Natural killer cell (primary cell): Measurements from ENCODE around the gene PRKACA. TPM values are rescaled to one million over a fixed set of nuclear protein-coding genes. Genes with fewer than 3 reads are reported as not detected.
A peak's percentile ranks its signal among the peaks of the same experiment; 100 is the strongest.

Experiments used
- ATAC-seq, 3 donors: fragments of 150-1000 bp in 2 of 3; fragments of 200-7000 bp in 1 of 3; cut with Tn5 transposase; 1 replicate in 1 of 3; 2 replicates in 2 of 3; pipeline ENCODE4 v1.10.0; 2021; ENCODE audit warnings: mild to moderate bottlenecking in 2 of 3, moderate library complexity in 2 of 3
- DNase-seq, 2 donors: peaks; one replicate each; pipeline versions ENCODE4 v3.0.0 to v3.0.0-alpha.2; 2013 to 2021; ENCODE audit warnings: mixed read lengths in 1 of 2
- H3K27ac ChIP-seq: one replicate; pipeline ENCODE4 v1.5.1; 2013; ENCODE audit warnings: mild to moderate bottlenecking, low read length
- H3K27me3 ChIP-seq: one replicate; pipeline ENCODE4 v1.6.1; 2013; ENCODE audit warnings: low read length; ENCODE audit not compliant: control insufficient read depth, insufficient read depth
- H3K36me3 ChIP-seq: one replicate; pipeline ENCODE4 v1.6.1; 2013; ENCODE audit warnings: low read length; ENCODE audit not compliant: control insufficient read depth, insufficient read depth
- H3K4me1 ChIP-seq: one replicate; pipeline ENCODE4 v1.6.1; 2013; ENCODE audit warnings: low read length; ENCODE audit not compliant: control insufficient read depth, insufficient read depth
- H3K4me3 ChIP-seq: one replicate; pipeline ENCODE4 v1.5.1; 2013; ENCODE audit warnings: low read length
- H3K9me3 ChIP-seq: one replicate; pipeline ENCODE4 v1.6.1; 2013; ENCODE audit warnings: low read length; ENCODE audit not compliant: control insufficient read depth, insufficient read depth
- H3K27ac Mint-ChIP-seq, 2 donors: one replicate each; pipeline ENCODE4 v1.8.0; 2022; ENCODE audit warnings: mild to moderate bottlenecking in 2 of 2, mixed read lengths in 2 of 2, moderate library complexity in 1 of 2
- H3K27me3 Mint-ChIP-seq, 2 donors: one replicate each; pipeline ENCODE4 v1.8.0; 2022; ENCODE audit warnings: low read depth in 2 of 2, mixed read lengths in 2 of 2
- H3K36me3 Mint-ChIP-seq: one replicate; pipeline ENCODE4 v1.8.0; 2022; ENCODE audit warnings: mixed read lengths
- H3K4me1 Mint-ChIP-seq, 2 donors: one replicate each; pipeline ENCODE4 v1.8.0; 2022; ENCODE audit warnings: mixed read lengths in 2 of 2
- H3K4me3 Mint-ChIP-seq: one replicate; pipeline ENCODE4 v1.8.0; 2022; ENCODE audit warnings: mild to moderate bottlenecking, moderate library complexity, mixed read lengths
- H3K9me3 Mint-ChIP-seq, 2 donors: one replicate each; pipeline ENCODE4 v1.8.0; 2022; ENCODE audit warnings: mixed read lengths in 2 of 2
- WGBS: methylation state at CpG from one replicate; pipeline ENCODE4 v1.1.7; 2013; ENCODE audit warnings: missing lambda C conversion rate; ENCODE audit not compliant: insufficient coverage; 5-methylcytosine and 5-hydroxymethylcytosine counted together
- intact Hi-C: fragments of 100-400 bp; cut with micrococcal nuclease; formaldehyde crosslinking; loops from one replicate; pipeline ENCODE4 v1.14.2; 2022
- total RNA-seq, 4 donors: library from RNA; stranded (reverse); fragments of 120-200 nt in 1 of 4; gene quantifications; one replicate each; pipeline versions ENCODE4 v1.2.3 to v1.2.4, GENCODE V29; 2013 to 2022
- TF ChIP-seq, protein P1 (sequence below): fragments of 200-600 bp; IDR thresholded peaks from one replicate; pipeline ENCODE4 v1.8.0; 2022; ENCODE audit warnings: antibody characterized with exemption

PRKACA gene
- total RNA-seq, 3 donors from 2014 or later (not counting 1 experiment from before 2014, with no cell fraction given), result 68.6 to 71.8 (median 69.3) TPM

DNA sequence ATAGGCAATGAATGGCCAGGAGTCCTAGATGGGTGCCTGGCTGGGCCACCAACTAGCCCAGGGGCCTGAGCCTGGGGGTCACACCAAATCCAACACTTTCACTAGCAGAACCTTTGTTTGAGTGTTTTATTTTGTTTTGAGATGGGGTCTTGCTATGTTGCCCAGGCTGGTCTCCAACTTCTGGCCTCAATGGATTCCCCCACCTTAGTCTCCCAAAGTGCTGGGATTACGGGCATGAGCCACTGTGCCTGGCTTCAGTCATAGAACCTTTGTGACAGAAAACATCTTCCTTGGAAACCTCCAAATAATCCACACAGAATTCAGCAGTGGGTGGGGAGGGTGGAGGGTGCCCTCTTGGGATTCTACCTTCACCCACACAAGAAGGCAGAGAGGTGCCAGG lies 6.1 kb downstream of the PRKACA start:
- peak overlapping the region in 1 of 2 donors; percentile 38 for H3K27ac Mint-ChIP-seq
- no peak overlapping the region for H3K4me3 Mint-ChIP-seq
- DNase-seq (no peak), ATAC-seq (no peak)
- intact Hi-C loops, result no loop called here
- no peaks in the 10 kb centered on the region for H3K9me3 Mint-ChIP-seq
- H3K4me3 ChIP-seq, result no peak overlapping the region
- no peaks in the 10 kb centered on the region for H3K27me3 ChIP-seq
- TF ChIP-seq, protein P1, sequence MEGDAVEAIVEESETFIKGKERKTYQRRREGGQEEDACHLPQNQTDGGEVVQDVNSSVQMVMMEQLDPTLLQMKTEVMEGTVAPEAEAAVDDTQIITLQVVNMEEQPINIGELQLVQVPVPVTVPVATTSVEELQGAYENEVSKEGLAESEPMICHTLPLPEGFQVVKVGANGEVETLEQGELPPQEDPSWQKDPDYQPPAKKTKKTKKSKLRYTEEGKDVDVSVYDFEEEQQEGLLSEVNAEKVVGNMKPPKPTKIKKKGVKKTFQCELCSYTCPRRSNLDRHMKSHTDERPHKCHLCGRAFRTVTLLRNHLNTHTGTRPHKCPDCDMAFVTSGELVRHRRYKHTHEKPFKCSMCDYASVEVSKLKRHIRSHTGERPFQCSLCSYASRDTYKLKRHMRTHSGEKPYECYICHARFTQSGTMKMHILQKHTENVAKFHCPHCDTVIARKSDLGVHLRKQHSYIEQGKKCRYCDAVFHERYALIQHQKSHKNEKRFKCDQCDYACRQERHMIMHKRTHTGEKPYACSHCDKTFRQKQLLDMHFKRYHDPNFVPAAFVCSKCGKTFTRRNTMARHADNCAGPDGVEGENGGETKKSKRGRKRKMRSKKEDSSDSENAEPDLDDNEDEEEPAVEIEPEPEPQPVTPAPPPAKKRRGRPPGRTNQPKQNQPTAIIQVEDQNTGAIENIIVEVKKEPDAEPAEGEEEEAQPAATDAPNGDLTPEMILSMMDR, result no peak
- H3K9me3 ChIP-seq, result no peaks in the 10 kb centered on the region
- no peaks in the 10 kb centered on the region for H3K27me3 Mint-ChIP-seq
- 88% methylated on average over 1 of the region's 1 CpG for WGBS
- peaks cover 13 to 27% of the 10 kb centered on the region in 2 donors for H3K4me1 Mint-ChIP-seq
- H3K4me1 ChIP-seq, result peaks cover 35% of the 10 kb centered on the region
- no peak overlapping the region for H3K27ac ChIP-seq
- no peaks in the 10 kb centered on the region for H3K36me3 Mint-ChIP-seq
- H3K36me3 ChIP-seq, result peaks cover 2% of the 10 kb centered on the region

DNA sequence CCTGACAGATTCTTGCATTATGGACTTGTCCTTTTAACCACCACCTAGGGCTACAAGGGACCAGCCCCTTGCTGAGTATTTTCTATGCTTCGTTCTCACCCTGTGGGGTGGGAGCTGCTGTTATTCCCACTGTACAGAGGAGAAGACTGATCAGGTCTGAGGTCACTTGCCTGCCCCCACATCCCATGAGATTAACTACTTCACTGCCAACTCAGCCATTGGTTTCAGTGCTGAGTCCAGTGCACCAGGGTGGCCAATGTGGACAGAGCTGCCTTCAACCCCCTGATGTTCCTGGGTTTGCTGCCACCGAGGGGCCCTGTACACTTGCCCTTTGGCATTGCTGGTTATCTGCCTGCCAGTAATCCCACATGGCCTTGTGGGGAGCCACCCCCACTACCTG lies 6.9 kb downstream of the PRKACA start:
- H3K36me3 ChIP-seq, result peaks cover 6% of the 10 kb centered on the region
- Mint-ChIP-seq H3K27me3 (no peaks in the 10 kb centered on the region), H3K36me3 (no peaks in the 10 kb centered on the region), H3K4me3 (no peak overlapping the region), H3K27ac (no peak overlapping the region), H3K4me1 (peaks cover 5 to 21% of the 10 kb centered on the region in 2 donors), H3K9me3 (no peaks in the 10 kb centered on the region)
- H3K27me3 ChIP-seq, result no peaks in the 10 kb centered on the region
- intact Hi-C loops, result no loop called here
- H3K9me3 ChIP-seq, result no peaks in the 10 kb centered on the region
- ATAC-seq (no peak), DNase-seq (no peak)
- H3K4me3 ChIP-seq, result no peak overlapping the region
- 93% methylated on average over 2 of the region's 2 CpGs for WGBS
- TF ChIP-seq, protein P1, result no peak
- peaks cover 26% of the 10 kb centered on the region for H3K4me1 ChIP-seq
- no peak overlapping the region for H3K27ac ChIP-seq

DNA sequence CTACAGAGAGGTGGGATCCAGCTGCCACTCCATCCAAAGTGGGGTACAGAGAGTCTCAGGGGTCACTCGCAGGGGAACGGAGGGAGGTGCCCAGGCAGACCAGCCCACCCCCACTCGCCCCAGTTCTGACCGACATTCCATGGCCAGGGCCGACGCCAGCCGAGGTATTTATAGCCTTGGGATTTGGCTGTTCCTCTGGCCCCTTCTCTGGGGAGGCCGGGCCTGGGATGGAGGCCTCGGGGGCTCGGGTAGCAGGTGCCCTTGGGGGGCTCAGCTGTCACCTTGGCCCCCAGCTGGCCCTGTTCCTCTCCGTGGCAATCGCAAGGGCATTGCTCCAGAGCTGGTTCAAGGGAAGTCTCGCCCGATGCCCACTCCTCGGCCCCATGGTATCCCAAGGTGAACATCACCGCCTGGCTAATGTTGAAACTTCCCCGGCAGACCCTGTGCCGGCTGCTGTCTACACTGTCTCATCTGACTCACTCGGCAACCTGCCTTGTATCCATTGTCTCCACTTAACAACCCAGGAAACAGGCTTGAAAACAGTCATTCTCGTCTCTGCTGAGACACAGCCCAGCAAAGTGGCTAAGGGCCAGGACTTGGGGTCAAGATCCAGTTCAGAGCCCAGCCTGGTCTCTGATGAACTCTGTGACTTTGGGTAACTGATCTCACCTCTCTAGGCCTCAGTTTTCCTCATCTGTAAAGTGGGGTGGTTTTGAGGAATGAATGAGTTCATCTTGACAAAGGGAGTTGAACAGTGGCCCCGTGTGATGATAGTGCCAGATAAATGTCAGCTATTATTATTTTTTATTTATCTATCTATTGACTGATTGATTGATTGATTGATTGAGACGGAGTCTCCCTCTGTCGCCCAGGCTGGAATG lies 9.7 kb downstream of the PRKACA start:
- intact Hi-C loops, result no loop called here
- peaks cover 13% of the 10 kb centered on the region for H3K36me3 ChIP-seq
- no peaks in the 10 kb centered on the region for H3K9me3 ChIP-seq
- Mint-ChIP-seq H3K27ac (no peak overlapping the region), H3K9me3 (no peaks in the 10 kb centered on the region), H3K4me1 (peaks cover 0 to 8% of the 10 kb centered on the region in 2 donors), H3K36me3 (no peaks in the 10 kb centered on the region), H3K4me3 (no peak overlapping the region), H3K27me3 (no peaks in the 10 kb centered on the region)
- no peak overlapping the region for H3K4me3 ChIP-seq
- no peaks in the 10 kb centered on the region for H3K27me3 ChIP-seq
- H3K4me1 ChIP-seq, result peaks cover 2% of the 10 kb centered on the region
- TF ChIP-seq, protein P1, result no peak
- ATAC-seq (no peak), DNase-seq (no peak)
- H3K27ac ChIP-seq, result no peak overlapping the region
- 97% methylated on average over 22 of the region's 23 CpGs for WGBS
